Neuronal stem cell (in vitro differentiated cells): Measurements from ENCODE around the gene CYTH1.

Experiments
- DNase-seq: peaks from one replicate; pipeline ENCODE4 v3.0.0-alpha.2; 2013; ENCODE audit warnings: low spot score
- H2AFZ ChIP-seq: one replicate; pipeline ENCODE4 v1.6.1; 2013; ENCODE audit warnings: mild to moderate bottlenecking, low read length, inconsistent platforms
- H2AK5ac ChIP-seq: 2 replicates; pipeline ENCODE4 v1.6.1; 2013; ENCODE audit warnings: low read depth, mild to moderate bottlenecking, inconsistent platforms, low read length, moderate library complexity, mixed read lengths
- H2BK120ac ChIP-seq: 2 replicates; pipeline ENCODE4 v1.6.1; 2013; ENCODE audit warnings: low read depth, mild to moderate bottlenecking, inconsistent platforms, low read length, moderate library complexity, mixed read lengths
- H2BK12ac ChIP-seq: one replicate; pipeline ENCODE4 v1.6.1; 2013; ENCODE audit warnings: low read length, inconsistent platforms
- H2BK15ac ChIP-seq: 2 replicates; pipeline ENCODE4 v1.6.1; 2013; ENCODE audit warnings: mild to moderate bottlenecking, low read length, inconsistent platforms, mixed read lengths
- H2BK5ac ChIP-seq: one replicate; pipeline ENCODE4 v1.6.1; 2013; ENCODE audit warnings: inconsistent platforms, mild to moderate bottlenecking, low read length, moderate library complexity
- H3K14ac ChIP-seq: one replicate; pipeline ENCODE4 v1.6.1; 2013; ENCODE audit warnings: low read length, inconsistent platforms
- H3K18ac ChIP-seq: 2 replicates; pipeline ENCODE4 v1.6.1; 2013; ENCODE audit warnings: low read length, inconsistent platforms
- H3K23ac ChIP-seq: 2 replicates; pipeline ENCODE4 v1.6.1; 2013; ENCODE audit warnings: low read depth, mild to moderate bottlenecking, mixed read lengths, low read length, inconsistent platforms; ENCODE audit not compliant: poor library complexity
- H3K27ac ChIP-seq: replicated peaks from 3 replicates; pipeline ENCODE4 v1.5.1; 2013; ENCODE audit warnings: low read length, inconsistent platforms
- H3K27me3 ChIP-seq, 3 experiments: 2 replicates each; pipeline ENCODE4 v1.6.1; 2013; ENCODE audit warnings: low read length in 3 of 3, mild to moderate bottlenecking in 2 of 3, inconsistent platforms in 1 of 3, low read depth in 1 of 3, mixed read lengths in 1 of 3, moderate library complexity in 1 of 3; ENCODE audit not compliant: control insufficient read depth in 3 of 3, insufficient read depth in 3 of 3
- H3K36me3 ChIP-seq, 2 donors: replicated peaks in 1 of 2; 2 replicates each; pipeline ENCODE4 v1.6.1; 2013; ENCODE audit warnings: low read length in 2 of 2; ENCODE audit not compliant: control insufficient read depth in 2 of 2, insufficient read depth in 2 of 2
- H3K4ac ChIP-seq: 2 replicates; pipeline ENCODE4 v1.6.1; 2013; ENCODE audit warnings: inconsistent platforms, mild to moderate bottlenecking, low read length, moderate library complexity
- H3K4me1 ChIP-seq, 2 donors: 1 replicate in 1 of 2; 2 replicates in 1 of 2; pipeline ENCODE4 v1.6.1; 2013; ENCODE audit warnings: low read length in 2 of 2, low read depth in 1 of 2; ENCODE audit not compliant: control insufficient read depth in 2 of 2, insufficient read depth in 1 of 2
- H3K4me2 ChIP-seq: one replicate; pipeline ENCODE4 v1.6.1; 2013; ENCODE audit warnings: mild to moderate bottlenecking, low read length, inconsistent platforms; ENCODE audit not compliant: insufficient read depth, poor library complexity, severe bottlenecking
- H3K4me3 ChIP-seq, 2 donors: 2 replicates each; pipeline ENCODE4 v1.5.1; 2013; ENCODE audit warnings: low read length in 2 of 2, mild to moderate bottlenecking in 2 of 2, inconsistent platforms in 1 of 2, moderate library complexity in 1 of 2
- H3K79me1 ChIP-seq: one replicate; pipeline ENCODE4 v1.6.1; 2013; ENCODE audit warnings: low read depth, mild to moderate bottlenecking, inconsistent platforms, low read length, moderate library complexity
- H3K9ac ChIP-seq: one replicate; pipeline ENCODE4 v1.6.1; 2013; ENCODE audit warnings: mild to moderate bottlenecking, low read depth, low read length, inconsistent platforms; ENCODE audit not compliant: poor library complexity
- H3K9me3 ChIP-seq, 2 donors: replicated peaks in 1 of 2; 2 replicates each; pipeline versions ENCODE3 to v1.6.1; 2013; ENCODE audit warnings: low read length in 2 of 2, mild to moderate bottlenecking in 2 of 2, inconsistent platforms in 1 of 2, low read depth in 1 of 2, mixed read lengths in 1 of 2, moderate library complexity in 1 of 2; ENCODE audit not compliant: control insufficient read depth in 2 of 2, insufficient read depth in 1 of 2
- H4K8ac ChIP-seq: one replicate; pipeline ENCODE4 v1.6.1; 2013; ENCODE audit warnings: low read depth, mild to moderate bottlenecking, inconsistent platforms, low read length, moderate library complexity
- H4K91ac ChIP-seq: one replicate; pipeline ENCODE4 v1.6.1; 2013; ENCODE audit warnings: low read length, low read depth, mild to moderate bottlenecking, inconsistent platforms; ENCODE audit not compliant: poor library complexity
- WGBS, 2 donors: extraction: QIAGEN DNeasy Blood & Tissue Kit; methylation state at CpG; one replicate each; pipeline ENCODE4 v1.1.7; 2013; ENCODE audit warnings: missing lambda C conversion rate in 2 of 2, mixed read lengths in 1 of 2; ENCODE audit not compliant: insufficient read length in 2 of 2, insufficient replicate concordance in 1 of 2; ENCODE audit errors: extremely low coverage in 2 of 2; 5-methylcytosine and 5-hydroxymethylcytosine counted together

The CYTH1 gene

GRCh38 chr17:78667091-78667490 is 115.0 kb downstream of the CYTH1 start:
- no peak overlapping the region for H4K91ac ChIP-seq
- no peak overlapping the region for H3K18ac ChIP-seq
- no peak overlapping the region for H3K4ac ChIP-seq
- DNase-seq, result no peak
- no peak overlapping the region for H3K4me3 ChIP-seq
- no peak overlapping the region for H3K9ac ChIP-seq
- H3K79me1 ChIP-seq, result peaks cover 4% of the 10 kb centered on the region
- no peak overlapping the region for H3K14ac ChIP-seq
- no peak overlapping the region for H3K23ac ChIP-seq
- H3K36me3 ChIP-seq, result no peaks in the 10 kb centered on the region
- H3K27ac ChIP-seq, result no peak overlapping the region
- peaks cover 4 to 7% of the 10 kb centered on the region in 2 donors for H3K4me1 ChIP-seq
- H4K8ac ChIP-seq, result no peak overlapping the region
- no peak overlapping the region for H2AFZ ChIP-seq
- no peak overlapping the region for H2BK120ac ChIP-seq
- no peak overlapping the region for H2AK5ac ChIP-seq
- no peaks in the 10 kb centered on the region for H3K27me3 ChIP-seq
- H2BK15ac ChIP-seq, result no peak overlapping the region
- H3K4me2 ChIP-seq, result no peak overlapping the region
- H3K9me3 ChIP-seq, result peaks cover 0 to 4% of the 10 kb centered on the region in 2 donors
- no CpG with 5 or more reads among the region's 10 CpGs for WGBS, 2 donors
- peak overlapping the region; percentile 30 for H2BK5ac ChIP-seq
- no peak overlapping the region for H2BK12ac ChIP-seq

- no peak for DNase-seq
- WGBS, 2 donors, result no CpG with 5 or more reads among the region's 19 CpGs
- no peak overlapping the region for H3K18ac ChIP-seq
Measured at GRCh38 chr17:78665952-78666920, 115.8 kb downstream of the CYTH1 start.

GRCh38 chr17:78665387-78665951 is 116.6 kb downstream of the CYTH1 start:
- H2BK15ac ChIP-seq, result no peak overlapping the region
- H3K23ac ChIP-seq, result no peak overlapping the region
- no peak overlapping the region for H3K9ac ChIP-seq
- H3K27ac ChIP-seq, result no peak overlapping the region
- no CpG with 5 or more reads among the region's 15 CpGs for WGBS, 2 donors
- H3K27me3 ChIP-seq, result no peaks in the 10 kb centered on the region
- no peak overlapping the region for H2AK5ac ChIP-seq
- DNase-seq, result no peak
- H3K4me3 ChIP-seq, result no peak overlapping the region
- H4K8ac ChIP-seq, result no peak overlapping the region
- H2AFZ ChIP-seq, result peak overlapping the region; percentile 57
- no peak overlapping the region for H2BK120ac ChIP-seq
- H2BK5ac ChIP-seq, result no peak overlapping the region
- no peak overlapping the region for H3K18ac ChIP-seq
- H3K36me3 ChIP-seq, result no peaks in the 10 kb centered on the region
- H3K9me3 ChIP-seq, result no peaks in the 10 kb centered on the region
- peaks cover 4% of the 10 kb centered on the region for H3K79me1 ChIP-seq
- H3K4me2 ChIP-seq, result no peak overlapping the region
- H4K91ac ChIP-seq, result no peak overlapping the region
- H2BK12ac ChIP-seq, result no peak overlapping the region
- peaks cover 4 to 8% of the 10 kb centered on the region in 2 donors for H3K4me1 ChIP-seq
- H3K14ac ChIP-seq, result no peak overlapping the region
- H3K4ac ChIP-seq, result no peak overlapping the region

More at GRCh38 chr17:78665952-78666920, 115.8 kb downstream of the CYTH1 start:
- no peak overlapping the region for H4K8ac ChIP-seq
- H4K91ac ChIP-seq, result no peak overlapping the region
- no peak overlapping the region for H2BK120ac ChIP-seq
- H3K23ac ChIP-seq, result no peak overlapping the region
- H2BK12ac ChIP-seq, result no peak overlapping the region
- no peaks in the 10 kb centered on the region for H3K27me3 ChIP-seq
- peaks cover 4% of the 10 kb centered on the region for H3K79me1 ChIP-seq
- no peaks in the 10 kb centered on the region for H3K36me3 ChIP-seq
- H3K14ac ChIP-seq, result no peak overlapping the region
- no peak overlapping the region for H3K9ac ChIP-seq
- no peak overlapping the region for H3K4me3 ChIP-seq
- no peak overlapping the region for H3K4me2 ChIP-seq
- peaks cover 0 to 4% of the 10 kb centered on the region in 2 donors for H3K9me3 ChIP-seq
- peak overlapping the region; percentile 39 for H2AK5ac ChIP-seq
- H3K4ac ChIP-seq, result no peak overlapping the region
- peak overlapping the region; percentile 30 for H2BK5ac ChIP-seq
- H3K4me1 ChIP-seq, result peaks cover 4 to 8% of the 10 kb centered on the region in 2 donors
- H3K27ac ChIP-seq, result no peak overlapping the region
- no peak overlapping the region for H2BK15ac ChIP-seq
- H2AFZ ChIP-seq, result peak overlapping the region; percentile 57
